ENCODE results near the gene LCOR.

DNA sequence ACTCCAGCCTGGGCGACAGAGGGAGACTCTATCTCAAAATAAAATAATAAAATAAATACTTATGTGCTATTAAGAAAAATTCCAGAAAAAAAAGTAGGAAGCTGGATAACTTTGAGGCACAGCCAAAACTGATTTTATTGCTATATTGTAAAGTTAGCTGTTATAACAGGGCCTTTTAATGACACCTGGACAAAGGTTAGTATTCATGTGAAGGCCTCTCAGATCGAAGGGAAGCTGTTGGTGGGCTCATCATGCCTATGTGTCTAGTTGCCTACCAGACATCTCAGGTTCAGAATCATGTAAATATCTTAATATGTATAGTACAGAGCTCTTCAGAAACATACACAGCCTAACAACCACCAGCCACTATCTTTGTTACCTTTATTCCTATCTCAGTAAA is 143.0 kb downstream of the LCOR start:
- no peak for TF ChIP-seq POLR2A (IDR thresholded peaks at IDR 0.05)
- TF ChIP-seq, protein P1, sequence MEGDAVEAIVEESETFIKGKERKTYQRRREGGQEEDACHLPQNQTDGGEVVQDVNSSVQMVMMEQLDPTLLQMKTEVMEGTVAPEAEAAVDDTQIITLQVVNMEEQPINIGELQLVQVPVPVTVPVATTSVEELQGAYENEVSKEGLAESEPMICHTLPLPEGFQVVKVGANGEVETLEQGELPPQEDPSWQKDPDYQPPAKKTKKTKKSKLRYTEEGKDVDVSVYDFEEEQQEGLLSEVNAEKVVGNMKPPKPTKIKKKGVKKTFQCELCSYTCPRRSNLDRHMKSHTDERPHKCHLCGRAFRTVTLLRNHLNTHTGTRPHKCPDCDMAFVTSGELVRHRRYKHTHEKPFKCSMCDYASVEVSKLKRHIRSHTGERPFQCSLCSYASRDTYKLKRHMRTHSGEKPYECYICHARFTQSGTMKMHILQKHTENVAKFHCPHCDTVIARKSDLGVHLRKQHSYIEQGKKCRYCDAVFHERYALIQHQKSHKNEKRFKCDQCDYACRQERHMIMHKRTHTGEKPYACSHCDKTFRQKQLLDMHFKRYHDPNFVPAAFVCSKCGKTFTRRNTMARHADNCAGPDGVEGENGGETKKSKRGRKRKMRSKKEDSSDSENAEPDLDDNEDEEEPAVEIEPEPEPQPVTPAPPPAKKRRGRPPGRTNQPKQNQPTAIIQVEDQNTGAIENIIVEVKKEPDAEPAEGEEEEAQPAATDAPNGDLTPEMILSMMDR (IDR thresholded peaks at IDR 0.05) = no peak

All from thyroid gland (tissue), 4 donors.